Right lobe of liver (tissue), 6 donors: Measurements from ENCODE around the gene GREB1. TPM values are rescaled to one million over a fixed set of nuclear protein-coding genes. Genes with fewer than 3 reads are reported as not detected.

Source experiments
- ATAC-seq, 4 donors: fragments of 200-7000 bp; cut with Tn5 transposase; one replicate each; pipeline ENCODE4 v1.9.1; 2020; ENCODE audit warnings: mild to moderate bottlenecking in 4 of 4, moderate library complexity in 4 of 4
- DNase-seq, 3 donors: peaks; one replicate each; pipeline ENCODE4 v3.0.0-alpha.2; 2020
- H3K27ac ChIP-seq, 3 donors: fragments of 200-600 bp; one replicate each; pipeline ENCODE4 v1.8.0; 2022
- H3K27me3 ChIP-seq, 2 donors: fragments of 200-600 bp; one replicate each; pipeline ENCODE4 v1.8.0; 2022
- H3K36me3 ChIP-seq, 4 donors: fragments of 200-600 bp; sonication (generic) in 1 of 4; one replicate each; pipeline versions ENCODE4 v1.5.1 to v1.8.0; 2017 to 2022; ENCODE audit warnings: control low read depth in 1 of 4
- H3K4me1 ChIP-seq, 4 donors: fragments of 200-600 bp; sonication (generic) in 1 of 4; one replicate each; pipeline versions ENCODE4 v1.5.1 to v1.8.0; 2017 to 2022; ENCODE audit warnings: control low read depth in 1 of 4
- H3K4me3 ChIP-seq, 3 donors: fragments of 200-600 bp; one replicate each; pipeline ENCODE4 v1.8.0; 2022
- H3K9me3 ChIP-seq, 4 donors: fragments of 200-600 bp; sonication (generic) in 1 of 4; one replicate each; pipeline versions ENCODE4 v1.5.1 to v1.8.0; 2017 to 2022; ENCODE audit warnings: control low read depth in 1 of 4
- POLR2A ChIP-seq: fragments of 450-650 bp; IDR thresholded peaks from one replicate; pipeline ENCODE4 v1.6.1; 2017; ENCODE audit warnings: antibody characterized with exemption, mild to moderate bottlenecking
- WGBS: methylation state at CpG from one replicate; pipeline ENCODE4 v1.1.6; 2018; ENCODE audit warnings: low coverage, low lambda C conversion rate; ENCODE audit not compliant: insufficient coverage; ENCODE audit errors: missing lambda C conversion rate; 5-methylcytosine and 5-hydroxymethylcytosine counted together
- intact Hi-C, 2 donors: fragments of 100-400 bp; cut with DNase I; formaldehyde crosslinking; loops; one replicate each; pipeline versions ENCODE4 v1.11.2 to v1.14.1; 2022
- total RNA-seq, 6 experiments: library from RNA; depleted of rRNA in 2 of 6; stranded (reverse); fragments of >200 nt in 2 of 6; fragmentation: NEBNext Ultra II Directional in 3 of 6; extraction: Animal tissue kit (Norgen Biotek cat#: 25700) in 3 of 6; gene quantifications; one replicate each; pipeline versions ENCODE4 v1.1.0 to v1.2.4, GENCODE V29; 2016 to 2023
- TF ChIP-seq, protein P1 (sequence below), 4 donors: fragments of 200-600 bp in 3 of 4; fragments of 450-650 bp in 1 of 4; IDR thresholded peaks; one replicate each; pipeline versions ENCODE4 v1.5.1 to v1.8.0; 2016 to 2022; ENCODE audit warnings: antibody characterized with exemption in 4 of 4, mild to moderate bottlenecking in 2 of 4
- donor health status: DM: no; HTN: yes; CAD: no.
- donor health status: DM: no; HTN: no; CAD: no.
- donor health status: DM: no; HTN: no; CAD: no.
- donor health status: DM: no; HTN: yes; CAD: no.
- donor health status: DM: no; HTN: yes; CAD: no.

Gene GREB1
- total RNA-seq, 6 experiments from 2014 or later, result 1.6 to 19.5 (median 6.5) TPM

DNA sequence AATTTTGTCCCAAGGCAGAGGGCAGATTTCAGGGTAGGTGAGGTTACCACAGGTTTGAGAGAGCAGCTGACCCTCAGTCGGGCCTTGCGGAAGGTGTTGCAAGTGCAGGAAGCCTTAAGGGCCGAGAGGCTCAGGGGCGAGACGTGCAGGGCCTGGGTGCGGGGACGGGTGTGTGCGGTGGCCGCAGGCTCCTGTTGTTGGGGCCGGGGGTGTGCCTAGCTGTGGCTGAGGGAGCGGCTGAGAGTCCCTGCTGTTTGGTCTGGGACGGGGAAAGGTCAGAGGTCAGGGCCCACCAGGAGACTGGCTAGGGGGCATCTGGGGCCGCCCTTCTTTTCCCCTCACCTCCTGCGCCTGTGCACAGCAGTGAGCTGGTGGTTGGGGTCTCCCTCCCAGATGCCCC lies 83.7 kb downstream of the GREB1 start:
- no peaks in the 10 kb centered on the region for H3K4me1 ChIP-seq
- TF ChIP-seq, protein P1, sequence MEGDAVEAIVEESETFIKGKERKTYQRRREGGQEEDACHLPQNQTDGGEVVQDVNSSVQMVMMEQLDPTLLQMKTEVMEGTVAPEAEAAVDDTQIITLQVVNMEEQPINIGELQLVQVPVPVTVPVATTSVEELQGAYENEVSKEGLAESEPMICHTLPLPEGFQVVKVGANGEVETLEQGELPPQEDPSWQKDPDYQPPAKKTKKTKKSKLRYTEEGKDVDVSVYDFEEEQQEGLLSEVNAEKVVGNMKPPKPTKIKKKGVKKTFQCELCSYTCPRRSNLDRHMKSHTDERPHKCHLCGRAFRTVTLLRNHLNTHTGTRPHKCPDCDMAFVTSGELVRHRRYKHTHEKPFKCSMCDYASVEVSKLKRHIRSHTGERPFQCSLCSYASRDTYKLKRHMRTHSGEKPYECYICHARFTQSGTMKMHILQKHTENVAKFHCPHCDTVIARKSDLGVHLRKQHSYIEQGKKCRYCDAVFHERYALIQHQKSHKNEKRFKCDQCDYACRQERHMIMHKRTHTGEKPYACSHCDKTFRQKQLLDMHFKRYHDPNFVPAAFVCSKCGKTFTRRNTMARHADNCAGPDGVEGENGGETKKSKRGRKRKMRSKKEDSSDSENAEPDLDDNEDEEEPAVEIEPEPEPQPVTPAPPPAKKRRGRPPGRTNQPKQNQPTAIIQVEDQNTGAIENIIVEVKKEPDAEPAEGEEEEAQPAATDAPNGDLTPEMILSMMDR (IDR thresholded peaks at IDR 0.05), result no peak
- TF ChIP-seq POLR2A, result no peak
- no peak overlapping the region for H3K27ac ChIP-seq
- H3K27me3 ChIP-seq, result no peaks in the 10 kb centered on the region
- no peak overlapping the region for H3K4me3 ChIP-seq
- WGBS, result 96% methylated on average over 9 of the region's 14 CpGs
- DNase-seq (no peak), ATAC-seq (peak in 1 of 4 donors; percentile 8)
- intact Hi-C loops, result no loop called here
- H3K9me3 ChIP-seq, result no peaks in the 10 kb centered on the region
- no peaks in the 10 kb centered on the region for H3K36me3 ChIP-seq

DNA sequence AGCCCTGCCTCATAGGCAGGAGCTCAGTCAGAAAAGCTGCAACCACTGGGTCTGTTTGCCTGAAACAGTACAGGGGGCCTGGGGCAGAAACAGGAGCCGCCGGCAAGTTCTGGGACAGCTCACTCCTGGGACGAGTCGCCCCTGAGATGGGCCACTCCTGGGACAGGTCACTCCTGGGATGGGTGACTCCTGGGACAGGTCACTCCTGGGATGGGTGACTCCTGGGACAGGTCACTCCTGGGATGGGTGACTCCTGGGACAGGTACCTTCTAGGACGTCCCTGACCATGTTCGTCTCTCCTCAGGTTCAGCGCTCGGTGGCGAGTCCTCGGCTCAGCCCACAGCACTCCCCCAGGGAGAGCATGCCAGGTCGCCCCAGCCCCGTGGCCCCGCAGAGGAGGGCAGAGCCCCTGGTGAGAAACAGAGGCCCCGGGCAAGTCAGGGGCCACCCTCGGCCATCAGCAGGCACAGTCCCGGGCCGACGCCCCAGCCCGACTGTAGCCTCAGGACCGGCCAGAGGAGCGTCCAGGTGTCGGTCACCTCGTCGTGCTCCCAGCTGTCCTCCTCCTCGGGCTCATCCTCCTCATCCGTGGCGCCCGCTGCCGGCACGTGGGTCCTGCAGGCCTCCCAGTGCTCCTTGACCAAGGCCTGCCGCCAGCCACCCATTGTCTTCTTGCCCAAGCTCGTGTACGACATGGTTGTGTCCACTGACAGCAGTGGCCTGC lies 84.3 kb downstream of the GREB1 start:
- DNase-seq (no peak), ATAC-seq (peak in 2 of 4 donors; percentile 17 to 33)

DNA sequence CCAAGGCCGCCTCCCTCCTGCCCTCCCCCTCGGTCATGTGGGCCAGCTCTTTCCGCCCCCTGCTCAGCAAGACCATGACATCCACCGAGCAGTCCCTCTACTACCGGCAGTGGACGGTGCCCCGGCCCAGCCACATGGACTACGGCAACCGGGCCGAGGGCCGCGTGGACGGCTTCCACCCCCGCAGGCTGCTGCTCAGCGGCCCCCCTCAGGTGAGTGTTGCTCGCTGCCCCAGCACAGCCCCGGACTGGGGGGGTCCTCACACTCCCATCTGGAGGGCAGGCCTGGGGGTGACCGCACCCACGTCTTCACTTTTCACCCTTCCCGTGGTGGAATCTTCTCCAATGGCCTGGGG lies 84.8 kb downstream of the GREB1 start:
- H3K27ac ChIP-seq, result no peak overlapping the region
- no peaks in the 10 kb centered on the region for H3K27me3 ChIP-seq
- no peaks in the 10 kb centered on the region for H3K9me3 ChIP-seq
- 83% methylated on average over 2 of the region's 20 CpGs for WGBS
- H3K4me1 ChIP-seq, result no peaks in the 10 kb centered on the region
- peak in 1 of 4 donors; percentile 37 for ATAC-seq
- TF ChIP-seq, protein P1 (IDR thresholded peaks at IDR 0.05), result no peak
- TF ChIP-seq POLR2A, result no peak
- intact Hi-C loops, result no loop called here
- no peaks in the 10 kb centered on the region for H3K36me3 ChIP-seq
- DNase-seq, result no peak
- H3K4me3 ChIP-seq, result no peak overlapping the region

More for the DNA sequence above, 84.3 kb downstream of the GREB1 start:
- Histone ChIP-seq H3K9me3 (no peaks in the 10 kb centered on the region), H3K4me3 (no peak overlapping the region), H3K27ac (no peak overlapping the region), H3K36me3 (no peaks in the 10 kb centered on the region), H3K4me1 (no peaks in the 10 kb centered on the region), H3K27me3 (no peaks in the 10 kb centered on the region)
- intact Hi-C loops, result no loop called here
- TF ChIP-seq POLR2A, result no peak
- TF ChIP-seq, protein P1 (IDR thresholded peaks at IDR 0.05), result no peak
- WGBS, result 73% methylated on average over 2 of the region's 33 CpGs

DNA sequence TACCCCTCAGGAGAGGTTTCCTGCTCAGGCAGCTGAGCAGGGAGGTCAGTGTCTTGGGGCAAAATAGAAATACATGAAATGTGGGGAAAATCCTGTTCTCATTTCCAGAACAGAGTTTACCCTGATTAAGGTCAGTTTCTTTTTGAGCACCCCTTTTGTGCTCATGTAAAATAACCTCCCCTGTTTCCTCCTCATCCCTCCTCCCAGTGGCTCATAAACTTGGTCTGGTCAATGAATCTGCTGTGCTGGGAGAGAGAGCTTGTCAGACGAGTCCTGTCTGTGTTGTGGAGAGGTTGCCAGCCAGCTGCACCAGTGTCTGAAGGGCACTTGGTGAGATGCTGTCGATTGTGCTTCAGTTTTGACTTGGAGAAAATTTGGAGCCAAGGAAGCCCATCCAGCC lies 87.6 kb downstream of the GREB1 start:
- no peak for TF ChIP-seq POLR2A
- TF ChIP-seq, protein P1 (IDR thresholded peaks at IDR 0.05), result no peak
- DNase-seq (no peak), ATAC-seq (no peak)
- no peaks in the 10 kb centered on the region for H3K9me3 ChIP-seq
- H3K27me3 ChIP-seq, result no peaks in the 10 kb centered on the region
- H3K4me3 ChIP-seq, result no peak overlapping the region
- intact Hi-C loops, result no loop called here
- H3K4me1 ChIP-seq, result no peaks in the 10 kb centered on the region
- H3K36me3 ChIP-seq, result no peaks in the 10 kb centered on the region
- no peak overlapping the region for H3K27ac ChIP-seq
- 53% methylated on average over 2 of the region's 2 CpGs for WGBS
